ENCODE data around the gene DNAJC15.
A peak's percentile ranks its signal among the peaks of the same experiment; 100 is the strongest.
"Not testable (repeated sequence)": the region's sequence is repeated elsewhere in the genome, so short reads cannot be mapped to it uniquely, and the experiment has no call there.

The DNAJC15 gene

DNA sequence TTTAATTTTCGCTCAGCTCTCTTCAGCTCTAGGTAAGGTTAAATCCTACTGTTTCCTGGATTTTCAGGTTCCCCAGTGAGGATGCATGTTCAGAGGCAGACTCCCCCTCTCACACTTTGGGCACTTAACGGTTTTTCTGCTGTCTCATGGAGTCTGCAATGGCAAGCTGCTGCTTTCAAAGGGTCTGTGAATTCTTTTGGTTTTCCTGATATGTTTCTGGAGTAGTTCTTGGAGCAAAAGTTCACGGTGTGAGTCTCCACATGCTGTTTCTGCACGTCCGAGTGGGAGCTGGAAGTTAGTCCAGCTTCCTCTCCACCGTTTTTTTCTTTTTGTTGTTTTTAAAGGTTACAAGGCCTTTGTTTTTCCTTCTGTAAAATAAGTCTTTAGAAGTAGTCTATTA lies 35.4 kb downstream of the DNAJC15 start:
- DNase-seq (ENCODE audit: low read depth) = no peak
- TF ChIP-seq, protein P1, sequence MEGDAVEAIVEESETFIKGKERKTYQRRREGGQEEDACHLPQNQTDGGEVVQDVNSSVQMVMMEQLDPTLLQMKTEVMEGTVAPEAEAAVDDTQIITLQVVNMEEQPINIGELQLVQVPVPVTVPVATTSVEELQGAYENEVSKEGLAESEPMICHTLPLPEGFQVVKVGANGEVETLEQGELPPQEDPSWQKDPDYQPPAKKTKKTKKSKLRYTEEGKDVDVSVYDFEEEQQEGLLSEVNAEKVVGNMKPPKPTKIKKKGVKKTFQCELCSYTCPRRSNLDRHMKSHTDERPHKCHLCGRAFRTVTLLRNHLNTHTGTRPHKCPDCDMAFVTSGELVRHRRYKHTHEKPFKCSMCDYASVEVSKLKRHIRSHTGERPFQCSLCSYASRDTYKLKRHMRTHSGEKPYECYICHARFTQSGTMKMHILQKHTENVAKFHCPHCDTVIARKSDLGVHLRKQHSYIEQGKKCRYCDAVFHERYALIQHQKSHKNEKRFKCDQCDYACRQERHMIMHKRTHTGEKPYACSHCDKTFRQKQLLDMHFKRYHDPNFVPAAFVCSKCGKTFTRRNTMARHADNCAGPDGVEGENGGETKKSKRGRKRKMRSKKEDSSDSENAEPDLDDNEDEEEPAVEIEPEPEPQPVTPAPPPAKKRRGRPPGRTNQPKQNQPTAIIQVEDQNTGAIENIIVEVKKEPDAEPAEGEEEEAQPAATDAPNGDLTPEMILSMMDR (IDR thresholded peaks at IDR 0.05; ENCODE audit: insufficient read depth, low read depth, low read length, missing control alignments) = no peak
- no peak overlapping the region for H3K4me3 ChIP-seq (ENCODE audit: low read length)

DNA sequence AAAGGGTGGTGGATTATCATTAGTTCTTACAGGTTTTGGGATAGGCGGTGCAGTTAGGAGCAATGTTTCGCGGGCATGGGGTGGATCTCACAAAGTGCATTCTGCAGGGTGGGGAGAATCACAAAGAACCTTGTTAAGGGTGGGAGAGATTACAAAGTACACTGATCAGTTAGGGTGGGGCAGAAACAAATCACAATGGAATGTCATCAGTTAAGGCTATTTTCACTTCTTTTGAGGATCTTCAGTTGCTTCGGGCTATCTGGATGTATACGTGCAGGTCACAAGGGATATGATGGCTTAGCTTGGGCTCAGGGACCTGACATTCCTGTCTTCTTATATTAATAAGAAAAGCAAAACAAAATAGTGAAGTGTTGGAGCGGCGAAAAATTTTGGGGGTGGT lies 36.4 kb downstream of the DNAJC15 start:
- not testable (repeated sequence) for H3K4me3 ChIP-seq (ENCODE audit: low read length); DNase-seq (ENCODE audit: low read depth)

GRCh38 chr13:43060806-43061205 lies 37.4 kb downstream of the DNAJC15 start:
- DNase-seq (ENCODE audit: low read depth); H3K4me3 ChIP-seq (ENCODE audit: low read length): not testable (repeated sequence)

DNA sequence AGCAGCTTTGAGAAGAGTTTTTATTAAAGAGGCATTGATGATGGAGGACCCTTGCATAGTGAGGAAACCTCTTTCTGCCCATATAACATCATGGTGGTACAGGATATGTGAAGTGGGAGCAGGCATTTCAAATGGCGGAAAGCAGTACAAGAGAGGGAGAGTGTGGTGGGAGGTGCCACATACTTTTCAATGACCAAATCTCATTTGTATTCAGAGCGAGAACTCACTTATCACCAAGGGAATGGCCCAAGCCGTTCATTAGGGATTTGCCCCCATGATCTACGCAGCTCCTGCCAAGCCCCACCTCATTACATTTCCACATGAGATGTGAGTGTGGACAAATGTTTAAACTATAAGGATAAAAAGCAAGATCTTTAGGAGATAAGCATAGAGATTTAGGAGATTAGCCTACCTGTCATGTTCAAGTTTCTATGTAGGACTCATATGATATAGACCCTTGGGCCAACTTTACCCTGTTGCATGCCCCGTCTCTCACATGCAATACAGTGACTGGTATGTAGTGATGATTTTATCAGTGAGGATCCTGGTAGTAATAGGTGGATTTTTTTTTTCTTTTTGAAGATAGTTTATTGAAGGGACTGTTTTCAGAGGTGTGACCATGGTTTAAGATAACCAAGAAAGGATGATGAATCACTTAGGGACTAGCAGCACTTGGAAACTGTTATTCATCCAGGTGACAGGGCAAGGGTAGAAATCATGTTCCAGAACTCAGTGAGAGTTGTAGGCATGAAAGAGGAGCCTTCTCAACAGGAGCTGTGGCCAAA lies 38.3 kb downstream of the DNAJC15 start:
- H3K4me3 ChIP-seq (ENCODE audit: low read length) = no peak overlapping the region
- DNase-seq (ENCODE audit: low read depth) = peak; percentile 41
- TF ChIP-seq, protein P1 (IDR thresholded peaks at IDR 0.05; ENCODE audit: insufficient read depth, low read depth, low read length, missing control alignments) = no peak

- TF ChIP-seq, protein P1 (IDR thresholded peaks at IDR 0.05; ENCODE audit: insufficient read depth, low read depth, low read length, missing control alignments) = no peak
- H3K4me3 ChIP-seq (ENCODE audit: low read length) = no peak overlapping the region
- DNase-seq (ENCODE audit: low read depth) = no peak
Observed at GRCh38 chr13:43071824-43072223, 48.4 kb downstream of the DNAJC15 start.

- DNase-seq (ENCODE audit: low read depth) = peak; percentile 15
- no peak overlapping the region for H3K4me3 ChIP-seq (ENCODE audit: low read length)
- TF ChIP-seq, protein P1 (IDR thresholded peaks at IDR 0.05; ENCODE audit: insufficient read depth, low read depth, low read length, missing control alignments) = no peak
Observed at GRCh38 chr13:43072394-43072793, 49.0 kb downstream of the DNAJC15 start.

DNA sequence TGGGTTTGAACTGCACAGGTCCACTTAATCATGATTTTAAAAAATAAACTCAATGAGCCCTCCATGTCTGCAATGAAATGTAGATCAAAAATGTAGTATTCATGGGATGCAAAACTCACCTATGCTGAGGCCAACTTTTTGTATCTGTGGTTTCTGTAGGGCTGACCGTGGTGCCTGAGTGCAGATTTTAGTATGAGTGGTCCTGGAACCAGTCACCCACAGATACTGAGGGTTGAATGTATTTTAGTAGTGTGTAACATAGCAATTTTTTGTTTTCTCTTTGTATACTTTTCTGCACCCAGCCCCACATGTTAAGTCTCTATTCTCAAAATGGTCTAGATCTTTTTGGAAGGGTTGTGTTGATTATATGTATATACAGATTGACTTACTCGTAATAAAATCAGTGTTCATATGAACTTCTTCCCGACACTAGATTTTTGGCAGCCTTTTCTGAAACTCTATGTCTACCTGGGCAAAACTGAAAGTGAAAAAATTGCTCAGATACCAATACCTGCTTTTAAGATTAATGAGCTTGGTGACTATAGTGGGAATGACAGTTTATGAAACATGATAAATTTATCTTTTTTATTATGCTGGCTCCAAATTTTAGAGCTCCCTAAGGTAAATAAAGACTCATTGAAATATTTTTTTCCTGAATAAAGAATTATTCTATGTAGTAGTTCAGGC lies 51.6 kb downstream of the DNAJC15 start:
- TF ChIP-seq, protein P1 (IDR thresholded peaks at IDR 0.05; ENCODE audit: insufficient read depth, low read depth, low read length, missing control alignments) = no peak
- no peak overlapping the region for H3K4me3 ChIP-seq (ENCODE audit: low read length)
- DNase-seq (ENCODE audit: low read depth) = no peak

DNA sequence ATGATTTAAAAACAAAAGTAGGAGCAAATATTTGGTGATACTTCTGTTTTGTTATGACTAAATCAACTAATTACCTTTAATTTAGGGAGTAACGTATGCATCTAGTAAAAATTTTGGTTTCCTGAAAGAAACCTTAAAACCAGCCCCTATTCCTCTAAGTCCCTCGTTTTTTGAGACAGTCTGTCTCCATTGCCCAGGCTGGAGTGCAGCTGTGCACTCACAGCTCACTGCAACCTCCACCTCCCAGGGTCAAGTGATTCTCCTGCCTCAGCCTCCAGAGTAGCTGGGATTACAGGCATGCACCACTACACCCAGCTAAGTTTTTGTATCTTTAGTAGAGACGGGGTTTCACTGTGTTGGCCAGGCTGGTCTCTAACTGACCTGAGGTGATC lies 52.1 kb downstream of the DNAJC15 start:
- H3K4me3 ChIP-seq (ENCODE audit: low read length); DNase-seq (ENCODE audit: low read depth): not testable (repeated sequence)
